Measurements from ENCODE around the gene SVIL. TPM values are rescaled to one million over a fixed set of nuclear protein-coding genes. Genes with fewer than 3 reads are reported as not detected.
"Not testable (repeated sequence)": the region's sequence is repeated elsewhere in the genome, so short reads cannot be mapped to it uniquely, and the experiment has no call there.

The SVIL gene
- polyA plus RNA-seq, 1 experiment, result 5.7 TPM

DNA sequence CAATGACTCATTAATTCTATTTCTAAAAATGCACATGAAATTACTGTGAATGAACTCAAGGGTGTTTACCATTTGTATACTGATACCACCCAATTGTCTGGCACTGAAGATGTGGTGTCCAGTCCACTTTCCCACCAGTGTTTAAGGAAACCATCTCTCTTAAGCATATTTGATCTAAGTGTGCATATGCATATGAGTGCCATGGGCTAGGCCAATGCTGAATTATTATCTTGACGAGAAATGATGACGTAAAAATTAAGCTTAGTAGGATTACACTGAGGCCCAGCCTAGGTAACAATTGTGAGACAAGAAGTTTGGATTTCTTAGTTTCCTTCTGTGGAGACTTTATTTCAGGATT is 59.7 kb downstream of the SVIL start:
- TF ChIP-seq, protein P1, sequence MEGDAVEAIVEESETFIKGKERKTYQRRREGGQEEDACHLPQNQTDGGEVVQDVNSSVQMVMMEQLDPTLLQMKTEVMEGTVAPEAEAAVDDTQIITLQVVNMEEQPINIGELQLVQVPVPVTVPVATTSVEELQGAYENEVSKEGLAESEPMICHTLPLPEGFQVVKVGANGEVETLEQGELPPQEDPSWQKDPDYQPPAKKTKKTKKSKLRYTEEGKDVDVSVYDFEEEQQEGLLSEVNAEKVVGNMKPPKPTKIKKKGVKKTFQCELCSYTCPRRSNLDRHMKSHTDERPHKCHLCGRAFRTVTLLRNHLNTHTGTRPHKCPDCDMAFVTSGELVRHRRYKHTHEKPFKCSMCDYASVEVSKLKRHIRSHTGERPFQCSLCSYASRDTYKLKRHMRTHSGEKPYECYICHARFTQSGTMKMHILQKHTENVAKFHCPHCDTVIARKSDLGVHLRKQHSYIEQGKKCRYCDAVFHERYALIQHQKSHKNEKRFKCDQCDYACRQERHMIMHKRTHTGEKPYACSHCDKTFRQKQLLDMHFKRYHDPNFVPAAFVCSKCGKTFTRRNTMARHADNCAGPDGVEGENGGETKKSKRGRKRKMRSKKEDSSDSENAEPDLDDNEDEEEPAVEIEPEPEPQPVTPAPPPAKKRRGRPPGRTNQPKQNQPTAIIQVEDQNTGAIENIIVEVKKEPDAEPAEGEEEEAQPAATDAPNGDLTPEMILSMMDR (IDR thresholded peaks at IDR 0.05; ENCODE audit: insufficient read depth, low read depth, low read length), result no peak
- H3K36me3 ChIP-seq (ENCODE audit: control insufficient read depth, insufficient read depth, low read length), result no peaks in the 10 kb centered on the region
- CTCF ChIA-PET, result no interaction called here
- POLR2A ChIA-PET, result no interaction called here
- H3K27me3 ChIP-seq (ENCODE audit: control insufficient read depth, insufficient read depth, low read length), result peaks cover 2% of the 10 kb centered on the region
- DNase-seq (ENCODE audit: low read depth), result no peak
- H3K4me3 ChIP-seq (ENCODE audit: low read depth, low read length), result no peak overlapping the region

DNA sequence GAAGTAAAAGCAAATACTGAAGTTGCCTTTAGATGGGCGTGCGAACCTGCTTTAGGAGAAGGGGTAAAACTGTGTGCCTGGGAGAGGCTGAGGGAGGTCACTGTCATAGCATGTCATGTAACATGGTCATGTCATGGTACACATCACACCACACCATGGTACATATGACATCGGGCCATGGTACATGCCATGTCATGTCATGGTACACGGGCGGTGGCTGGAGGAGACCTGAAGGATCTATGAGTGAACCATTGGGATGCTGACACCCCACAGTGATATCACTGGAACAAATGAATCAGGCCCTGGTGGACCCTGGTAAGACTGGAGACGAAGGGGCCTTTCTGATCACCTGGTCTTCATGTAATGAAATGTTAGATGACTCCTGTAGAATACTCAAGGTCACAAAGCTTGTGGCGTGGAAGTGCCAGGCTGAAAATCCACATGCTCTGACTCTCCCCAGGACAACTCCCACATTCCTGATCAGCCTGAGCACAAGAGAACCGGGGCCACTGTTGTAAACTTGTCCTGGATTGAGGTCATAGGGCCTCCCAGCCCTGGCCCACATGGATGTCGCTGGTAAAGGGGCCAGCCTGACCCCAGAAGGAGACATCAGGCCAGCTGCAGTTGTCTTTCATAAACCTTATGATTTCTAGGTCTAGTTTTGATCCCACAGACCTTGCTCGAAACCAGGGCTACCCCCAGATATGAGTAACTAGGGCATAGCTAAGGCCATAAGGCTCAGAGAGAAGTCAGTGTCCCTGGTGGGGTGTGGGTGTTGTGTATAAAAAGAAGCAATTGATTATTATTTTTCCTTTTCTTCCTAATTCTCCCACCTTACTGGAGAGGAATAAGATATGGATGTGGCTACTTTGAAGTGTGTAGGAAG is 60.3 kb downstream of the SVIL start:
- H3K27me3 ChIP-seq (ENCODE audit: control insufficient read depth, insufficient read depth, low read length); H3K4me3 ChIP-seq (ENCODE audit: low read depth, low read length); DNase-seq (ENCODE audit: low read depth); POLR2A ChIA-PET; H3K36me3 ChIP-seq (ENCODE audit: control insufficient read depth, insufficient read depth, low read length); CTCF ChIA-PET: not testable (repeated sequence)

DNA sequence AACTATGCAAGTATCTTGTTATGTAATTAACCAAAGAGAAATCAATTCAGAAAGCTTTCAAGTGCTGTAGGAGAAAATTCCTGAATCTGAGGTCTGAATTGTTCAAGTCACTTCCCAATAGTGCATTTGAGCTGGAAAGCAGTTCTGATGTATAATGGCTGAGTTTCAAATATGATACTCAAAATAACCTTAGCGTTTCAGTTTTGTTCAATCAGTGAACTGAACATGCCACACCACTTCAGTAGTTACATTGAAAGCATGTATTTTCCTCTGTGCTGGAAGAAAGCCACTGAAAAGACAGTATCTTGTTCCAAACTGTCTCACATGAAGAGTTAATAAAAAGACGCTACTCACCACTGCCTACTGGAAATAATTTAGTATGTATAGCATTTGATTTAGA is 64.5 kb downstream of the SVIL start:
- POLR2A ChIA-PET; DNase-seq (ENCODE audit: low read depth); H3K4me3 ChIP-seq (ENCODE audit: low read depth, low read length); H3K27me3 ChIP-seq (ENCODE audit: control insufficient read depth, insufficient read depth, low read length); H3K36me3 ChIP-seq (ENCODE audit: control insufficient read depth, insufficient read depth, low read length): not testable (repeated sequence)
- CTCF ChIA-PET, result interaction anchor here (1.4 to 1.8 kb wide), 2 partner anchors 11 to 20 kb away, joined by 3 read pairs; no protein-coding TSS in a partner anchor

DNA sequence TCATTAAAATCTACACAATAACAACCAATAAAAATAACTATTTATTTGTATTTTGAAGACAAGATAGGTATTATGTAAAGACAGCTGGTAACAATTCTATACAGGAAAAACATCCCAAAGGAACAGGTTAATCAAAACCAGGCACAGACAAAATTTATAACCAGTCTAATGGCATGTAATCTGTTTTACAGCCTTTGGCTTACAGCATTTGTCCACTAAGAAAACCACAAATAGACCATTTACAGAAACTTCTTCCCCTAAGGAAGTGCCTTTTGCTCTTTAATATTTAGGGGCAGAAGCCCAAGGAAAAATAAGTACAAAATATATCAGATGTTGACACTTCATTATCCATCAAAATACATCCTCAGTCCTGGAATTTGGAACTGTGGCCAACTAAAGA is 65.0 kb downstream of the SVIL start:
- H3K4me3 ChIP-seq (ENCODE audit: low read depth, low read length), result no peak overlapping the region

DNA sequence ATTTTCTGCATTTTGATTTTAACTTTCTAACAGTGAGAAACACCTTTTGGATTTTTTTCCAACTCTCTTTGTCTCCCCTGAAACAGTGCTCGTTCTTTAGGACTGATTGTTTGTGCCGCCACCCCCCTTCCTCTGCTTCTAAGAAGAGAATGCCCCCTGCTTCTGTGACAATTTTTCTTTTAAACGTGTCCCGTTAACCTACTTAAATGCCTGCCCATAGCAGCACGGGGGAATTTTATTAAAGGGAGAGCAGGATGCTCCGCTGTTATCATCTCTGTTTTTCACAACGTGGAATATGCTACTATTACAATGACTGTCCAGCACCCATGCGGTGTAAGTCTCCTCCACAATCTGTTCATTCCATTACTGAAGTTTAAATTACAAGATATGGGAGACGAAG is 67.8 kb downstream of the SVIL start:
- ChIA-PET CTCF (interaction anchor here (0.7 to 1.2 kb wide), 2 partner anchors 9 to 31 kb away, joined by 3 to 4 read pairs; no protein-coding TSS in a partner anchor), POLR2A (no interaction called here)
- Histone ChIP-seq H3K27me3 (ENCODE audit: control insufficient read depth, insufficient read depth, low read length) (peaks cover 2% of the 10 kb centered on the region), H3K4me3 (ENCODE audit: low read depth, low read length) (no peak overlapping the region), H3K36me3 (ENCODE audit: control insufficient read depth, insufficient read depth, low read length) (no peaks in the 10 kb centered on the region)
- DNase-seq (ENCODE audit: low read depth), result no peak
- TF ChIP-seq, protein P1 (IDR thresholded peaks at IDR 0.05; ENCODE audit: insufficient read depth, low read depth, low read length), result no peak

More for the DNA sequence above, 65.0 kb downstream of the SVIL start:
- peak; percentile 66 for DNase-seq (ENCODE audit: low read depth)
- CTCF ChIA-PET, result interaction anchor here (0.6 to 1.8 kb wide), 4 partner anchors 10 to 396 kb away, joined by 3 to 4 read pairs (median 3); no protein-coding TSS in a partner anchor
- peaks cover 2% of the 10 kb centered on the region for H3K27me3 ChIP-seq (ENCODE audit: control insufficient read depth, insufficient read depth, low read length)
- POLR2A ChIA-PET, result no interaction called here
- TF ChIP-seq, protein P1 (IDR thresholded peaks at IDR 0.05; ENCODE audit: insufficient read depth, low read depth, low read length), result no peak
- H3K36me3 ChIP-seq (ENCODE audit: control insufficient read depth, insufficient read depth, low read length), result no peaks in the 10 kb centered on the region

DNA sequence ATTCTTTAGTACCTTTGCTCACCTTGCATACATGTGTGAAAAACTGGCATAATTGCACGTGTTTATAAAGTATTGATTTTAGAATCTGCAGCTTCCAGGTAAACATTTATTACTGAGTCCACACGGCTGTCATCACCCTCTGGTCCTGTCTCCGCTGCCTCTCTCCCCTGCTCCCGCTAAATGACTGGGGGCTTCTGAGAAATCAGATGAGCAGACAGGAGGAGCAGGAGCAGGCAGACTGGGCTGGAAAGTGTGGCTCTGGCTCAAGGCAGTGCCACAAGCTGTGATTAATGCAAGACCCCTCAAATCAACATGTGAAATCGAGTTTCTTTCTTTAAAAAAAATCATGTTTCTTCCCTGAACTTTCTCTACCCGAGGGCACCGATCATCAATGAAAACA is 68.6 kb downstream of the SVIL start:
- CTCF ChIA-PET; DNase-seq (ENCODE audit: low read depth); POLR2A ChIA-PET; H3K27me3 ChIP-seq (ENCODE audit: control insufficient read depth, insufficient read depth, low read length); H3K36me3 ChIP-seq (ENCODE audit: control insufficient read depth, insufficient read depth, low read length); H3K4me3 ChIP-seq (ENCODE audit: low read depth, low read length): not testable (repeated sequence)

Measured in BJ (cell line).